DOHH2 (cell line): ENCODE results near the gene SESN1.

Experiments used
- H3F3A ChIP-seq: fragments of 200-600 bp; sonication (generic), shearing (Covaris generic); 2 replicates; pipeline ENCODE4 v1.6.0; 2016; ENCODE audit warnings: antibody characterized with exemption, mild to moderate bottlenecking; ENCODE audit not compliant: control insufficient read depth, insufficient read depth
- H3K27ac ChIP-seq: fragments of 200-600 bp; sonication (generic); 2 replicates; pipeline ENCODE4 v1.5.1; 2014; ENCODE audit warnings: low read depth, mild to moderate bottlenecking, low read length, moderate library complexity
- H3K27me3 ChIP-seq: fragments of 200-600 bp; sonication (generic); 2 replicates; pipeline ENCODE4 v1.6.1; 2014; ENCODE audit warnings: mild to moderate bottlenecking, low read length, mixed read lengths; ENCODE audit not compliant: control insufficient read depth
- H3K36me3 ChIP-seq: fragments of 200-600 bp; sonication (generic); 2 replicates; pipeline ENCODE4 v1.6.1; 2014; ENCODE audit warnings: mild to moderate bottlenecking, low read length, moderate library complexity, mixed read lengths; ENCODE audit not compliant: control insufficient read depth
- H3K4me1 ChIP-seq: fragments of 200-600 bp; sonication (generic); 2 replicates; pipeline ENCODE4 v1.6.1; 2014; ENCODE audit warnings: mild to moderate bottlenecking, low read length, mixed read lengths; ENCODE audit not compliant: control insufficient read depth
- H3K4me2 ChIP-seq: fragments of 200-600 bp; sonication (generic); 2 replicates; pipeline ENCODE4 v1.6.0; 2014; ENCODE audit warnings: mild to moderate bottlenecking, low read length, moderate library complexity
- H3K4me3 ChIP-seq: fragments of 200-600 bp; sonication (generic); 2 replicates; pipeline ENCODE4 v1.5.1; 2014; ENCODE audit warnings: mild to moderate bottlenecking, low read length, mixed read lengths
- H3K79me2 ChIP-seq: fragments of 200-600 bp; sonication (generic); 2 replicates; pipeline ENCODE4 v1.6.1; 2014; ENCODE audit warnings: mild to moderate bottlenecking, low read length, mixed read lengths; ENCODE audit not compliant: control insufficient read depth
- H3K9me2 ChIP-seq: fragments of 200-600 bp; sonication (generic); replicated peaks from 2 replicates; pipeline ENCODE4 v1.6.1; 2014; ENCODE audit warnings: mild to moderate bottlenecking, low read length, mixed read lengths; ENCODE audit not compliant: control insufficient read depth
- H3K9me3 ChIP-seq: fragments of 200-600 bp; sonication (generic); 2 replicates; pipeline ENCODE4 v1.6.1; 2014; ENCODE audit warnings: antibody characterized with exemption, low read length, mixed read lengths; ENCODE audit not compliant: control insufficient read depth, insufficient read depth
- H4K20me1 ChIP-seq: fragments of 200-600 bp; sonication (generic); 2 replicates; pipeline ENCODE4 v1.6.0; 2014; ENCODE audit warnings: low read depth, mild to moderate bottlenecking, antibody characterized with exemption, low read length, moderate library complexity; ENCODE audit not compliant: control insufficient read depth, insufficient read depth
- EZH2phosphoT487 ChIP-seq: fragments of 200-600 bp; sonication (generic); IDR thresholded peaks from 2 replicates; pipeline ENCODE4 v1.6.1; 2017; ENCODE audit warnings: borderline replicate concordance, mild to moderate bottlenecking, antibody characterized with exemption, low read length, moderate library complexity, mixed read lengths
- TF ChIP-seq, protein P1 (sequence below): fragments of 200-600 bp; sonication (generic); IDR thresholded peaks from one replicate; pipeline ENCODE4 v1.5.1; 2014; ENCODE audit warnings: antibody characterized with exemption, mild to moderate bottlenecking, low read depth, low read length; ENCODE audit not compliant: poor library complexity, severe bottlenecking

SESN1 gene

DNA sequence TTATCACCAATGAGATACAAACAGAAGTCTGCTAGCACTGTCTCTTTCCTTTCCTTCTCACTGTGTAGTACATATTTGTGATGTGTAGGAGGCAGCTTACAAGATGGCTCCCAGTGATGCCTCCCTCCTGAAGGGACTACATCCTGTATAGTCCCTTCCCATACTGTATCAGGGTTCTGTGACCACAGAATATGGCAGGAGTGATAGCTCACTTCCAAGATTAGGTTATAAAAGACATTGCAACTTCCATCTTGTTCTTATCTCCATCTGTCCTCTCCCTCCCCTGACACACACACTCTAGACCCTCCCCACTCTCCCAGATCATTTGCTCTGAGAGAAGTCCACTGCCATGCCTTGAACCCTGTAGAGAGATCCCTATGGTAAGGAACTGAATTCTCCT, 38.0 kb downstream of the SESN1 start:
- Histone ChIP-seq H3K4me2 (no peak overlapping the region), H3K27me3 (no peaks in the 10 kb centered on the region), H3K4me1 (peaks cover 19% of the 10 kb centered on the region), H3K36me3 (no peaks in the 10 kb centered on the region), H3K9me3 (no peaks in the 10 kb centered on the region), H3K4me3 (no peak overlapping the region), H3K9me2 (no peaks in the 10 kb centered on the region), H4K20me1 (no peaks in the 10 kb centered on the region), H3K79me2 (no peaks in the 10 kb centered on the region), H3K27ac (no peak overlapping the region), H3F3A (no peaks in the 10 kb centered on the region)
- TF ChIP-seq, protein P1, sequence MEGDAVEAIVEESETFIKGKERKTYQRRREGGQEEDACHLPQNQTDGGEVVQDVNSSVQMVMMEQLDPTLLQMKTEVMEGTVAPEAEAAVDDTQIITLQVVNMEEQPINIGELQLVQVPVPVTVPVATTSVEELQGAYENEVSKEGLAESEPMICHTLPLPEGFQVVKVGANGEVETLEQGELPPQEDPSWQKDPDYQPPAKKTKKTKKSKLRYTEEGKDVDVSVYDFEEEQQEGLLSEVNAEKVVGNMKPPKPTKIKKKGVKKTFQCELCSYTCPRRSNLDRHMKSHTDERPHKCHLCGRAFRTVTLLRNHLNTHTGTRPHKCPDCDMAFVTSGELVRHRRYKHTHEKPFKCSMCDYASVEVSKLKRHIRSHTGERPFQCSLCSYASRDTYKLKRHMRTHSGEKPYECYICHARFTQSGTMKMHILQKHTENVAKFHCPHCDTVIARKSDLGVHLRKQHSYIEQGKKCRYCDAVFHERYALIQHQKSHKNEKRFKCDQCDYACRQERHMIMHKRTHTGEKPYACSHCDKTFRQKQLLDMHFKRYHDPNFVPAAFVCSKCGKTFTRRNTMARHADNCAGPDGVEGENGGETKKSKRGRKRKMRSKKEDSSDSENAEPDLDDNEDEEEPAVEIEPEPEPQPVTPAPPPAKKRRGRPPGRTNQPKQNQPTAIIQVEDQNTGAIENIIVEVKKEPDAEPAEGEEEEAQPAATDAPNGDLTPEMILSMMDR = no peak
- TF ChIP-seq EZH2phosphoT487 = no peak

DNA sequence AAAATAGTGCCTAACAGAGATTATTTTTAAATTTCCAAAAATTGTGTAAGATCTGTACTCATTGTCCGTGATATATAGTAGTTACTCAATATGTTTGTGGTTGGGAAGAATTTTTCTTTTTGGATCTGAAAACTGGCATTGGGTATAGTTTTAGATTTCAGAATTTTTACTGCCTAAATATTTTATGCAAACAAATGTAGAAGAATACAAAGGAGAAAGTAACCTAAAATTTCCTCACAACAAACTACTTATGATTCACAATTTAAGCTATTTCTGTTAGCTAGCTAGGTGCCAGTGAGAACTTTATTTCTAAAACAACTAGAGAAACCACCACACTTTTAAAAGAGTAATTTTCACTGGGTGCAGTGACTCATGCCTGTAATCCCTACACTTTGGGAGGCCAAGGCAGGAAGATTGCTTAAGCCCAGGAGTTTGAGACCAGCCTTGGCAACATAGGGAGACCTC, 38.8 kb downstream of the SESN1 start:
- Histone ChIP-seq H3K27me3 (no peaks in the 10 kb centered on the region), H3K4me1 (peaks cover 26% of the 10 kb centered on the region), H3F3A (no peaks in the 10 kb centered on the region), H3K4me2 (no peak overlapping the region), H3K27ac (no peak overlapping the region), H3K4me3 (no peak overlapping the region), H3K79me2 (no peaks in the 10 kb centered on the region), H3K9me2 (no peaks in the 10 kb centered on the region), H3K36me3 (no peaks in the 10 kb centered on the region), H4K20me1 (no peaks in the 10 kb centered on the region), H3K9me3 (no peaks in the 10 kb centered on the region)
- TF ChIP-seq EZH2phosphoT487 = no peak
- TF ChIP-seq, protein P1 = no peak

DNA sequence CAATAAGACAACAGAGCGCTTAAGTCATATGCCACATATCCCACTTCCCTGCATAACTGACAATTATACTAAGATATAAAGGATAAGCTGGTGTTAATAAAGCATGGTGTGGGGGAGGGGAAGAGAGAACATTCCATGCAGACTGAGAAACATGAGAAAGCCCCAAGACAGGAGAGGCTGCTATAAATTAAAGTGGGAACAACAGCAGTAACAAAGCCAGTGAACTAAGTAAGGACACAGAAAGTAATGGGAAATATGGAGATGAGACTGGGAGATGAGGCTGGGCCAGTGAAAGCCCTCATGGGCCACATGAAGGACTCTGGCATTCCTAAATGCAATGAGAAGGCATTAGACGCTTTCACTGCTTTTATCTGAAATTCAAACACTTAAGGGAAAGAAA, 41.3 kb downstream of the SESN1 start:
- Histone ChIP-seq H3K36me3 (no peaks in the 10 kb centered on the region), H3K79me2 (no peaks in the 10 kb centered on the region), H3F3A (no peaks in the 10 kb centered on the region), H3K27me3 (no peaks in the 10 kb centered on the region), H3K4me1 (peaks cover 26% of the 10 kb centered on the region), H3K9me3 (no peaks in the 10 kb centered on the region), H3K9me2 (no peaks in the 10 kb centered on the region), H3K27ac (no peak overlapping the region), H3K4me2 (no peak overlapping the region), H4K20me1 (no peaks in the 10 kb centered on the region), H3K4me3 (no peak overlapping the region)
- TF ChIP-seq EZH2phosphoT487 = no peak
- TF ChIP-seq, protein P1 = no peak

DNA sequence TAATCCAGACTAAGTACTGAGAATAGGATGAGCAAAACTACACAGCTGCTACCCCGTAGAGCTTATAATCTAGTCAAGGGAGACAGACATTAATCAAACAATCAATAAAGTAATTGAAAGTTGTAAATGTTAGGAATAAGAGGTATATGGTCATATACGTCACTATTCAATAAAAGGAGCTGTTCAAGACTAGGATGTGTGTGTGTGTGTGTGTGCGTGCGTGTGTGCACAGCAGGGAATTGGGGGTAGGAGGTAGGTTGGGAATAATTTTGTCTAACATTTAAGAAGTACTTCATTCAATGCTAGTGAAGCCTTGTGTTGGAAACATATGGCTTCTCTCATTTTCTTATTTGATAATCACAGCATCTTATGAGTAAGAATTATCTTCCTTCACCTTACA, 41.8 kb downstream of the SESN1 start:
- no peaks in the 10 kb centered on the region for H3K27me3 ChIP-seq
- TF ChIP-seq, protein P1 = no peak
- no peak for TF ChIP-seq EZH2phosphoT487
- no peaks in the 10 kb centered on the region for H3K79me2 ChIP-seq
- H3K36me3 ChIP-seq = no peaks in the 10 kb centered on the region
- H3K4me2 ChIP-seq = peak overlapping the region; percentile 43
- peak overlapping the region; percentile 7; the same call in 1 of the 2 replicates for H3K4me3 ChIP-seq
- no peaks in the 10 kb centered on the region for H3F3A ChIP-seq
- H3K4me1 ChIP-seq = peaks cover 26% of the 10 kb centered on the region
- H3K9me2 ChIP-seq = no peaks in the 10 kb centered on the region
- no peaks in the 10 kb centered on the region for H3K9me3 ChIP-seq
- H4K20me1 ChIP-seq = no peaks in the 10 kb centered on the region
- no peak overlapping the region for H3K27ac ChIP-seq
